Sigmoid colon (tissue), 4 donors: Measurements from ENCODE around the gene AFF2.

Experiments used
- EP300 ChIP-seq, 4 donors: sonication (generic); formaldehyde crosslinking; IDR thresholded peaks; one replicate each; pipeline ENCODE4 v1.6.1; 2017; ENCODE audit warnings: antibody characterized with exemption in 4 of 4
- TF ChIP-seq, protein P1 (sequence below), 4 experiments: fragments of 450-650 bp in 3 of 4; fragments of 200-600 bp in 1 of 4; IDR thresholded peaks; one replicate each; pipeline ENCODE4 v1.5.1; 2016 to 2019; ENCODE audit warnings: antibody characterized with exemption in 4 of 4, mild to moderate bottlenecking in 3 of 4, moderate library complexity in 2 of 4

DNA sequence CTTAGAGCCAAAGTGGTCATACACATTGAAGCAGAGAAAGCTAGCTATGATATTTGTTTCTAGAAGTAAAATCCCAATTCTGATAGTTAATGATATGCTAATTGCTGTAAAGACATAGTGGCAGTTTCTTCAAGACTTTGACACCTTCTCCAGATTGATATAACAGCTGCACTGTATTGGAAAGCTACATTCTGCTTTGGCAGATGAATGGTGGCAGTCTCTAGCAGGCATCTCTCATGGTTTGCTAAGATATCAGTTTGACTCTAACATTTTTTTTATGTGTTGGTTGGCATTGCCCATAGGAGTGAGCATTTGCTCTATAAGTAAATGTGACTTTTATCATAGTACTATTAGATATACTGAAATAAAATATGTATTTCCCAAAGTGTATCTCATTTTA, 128.2 kb downstream of the AFF2 start:
- TF ChIP-seq, protein P1, sequence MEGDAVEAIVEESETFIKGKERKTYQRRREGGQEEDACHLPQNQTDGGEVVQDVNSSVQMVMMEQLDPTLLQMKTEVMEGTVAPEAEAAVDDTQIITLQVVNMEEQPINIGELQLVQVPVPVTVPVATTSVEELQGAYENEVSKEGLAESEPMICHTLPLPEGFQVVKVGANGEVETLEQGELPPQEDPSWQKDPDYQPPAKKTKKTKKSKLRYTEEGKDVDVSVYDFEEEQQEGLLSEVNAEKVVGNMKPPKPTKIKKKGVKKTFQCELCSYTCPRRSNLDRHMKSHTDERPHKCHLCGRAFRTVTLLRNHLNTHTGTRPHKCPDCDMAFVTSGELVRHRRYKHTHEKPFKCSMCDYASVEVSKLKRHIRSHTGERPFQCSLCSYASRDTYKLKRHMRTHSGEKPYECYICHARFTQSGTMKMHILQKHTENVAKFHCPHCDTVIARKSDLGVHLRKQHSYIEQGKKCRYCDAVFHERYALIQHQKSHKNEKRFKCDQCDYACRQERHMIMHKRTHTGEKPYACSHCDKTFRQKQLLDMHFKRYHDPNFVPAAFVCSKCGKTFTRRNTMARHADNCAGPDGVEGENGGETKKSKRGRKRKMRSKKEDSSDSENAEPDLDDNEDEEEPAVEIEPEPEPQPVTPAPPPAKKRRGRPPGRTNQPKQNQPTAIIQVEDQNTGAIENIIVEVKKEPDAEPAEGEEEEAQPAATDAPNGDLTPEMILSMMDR (IDR thresholded peaks at IDR 0.05): no peak
- TF ChIP-seq EP300 (IDR thresholded peaks at IDR 0.05): no peak
